Psoas muscle (tissue), 8 donors: Measurements from ENCODE around the gene FBLIM1. TPM values are rescaled to one million over a fixed set of nuclear protein-coding genes. Genes with fewer than 3 reads are reported as not detected.

Source experiments
- ATAC-seq, 4 donors: fragments of 200-7000 bp; cut with Tn5 transposase; one replicate each; pipeline ENCODE4 v1.9.1; 2020; ENCODE audit warnings: moderate library complexity in 3 of 4, mild to moderate bottlenecking in 2 of 4
- DNase-seq, 2 donors: peaks; one replicate each; pipeline ENCODE4 v3.0.0-alpha.2; 2020
- H3K27ac ChIP-seq: fragments of 200-600 bp; one replicate; pipeline ENCODE4 v1.8.0; 2022
- H3K27me3 ChIP-seq, 3 donors: fragments of 200-600 bp in 1 of 3; one replicate each; pipeline versions ENCODE4 v1.6.1 to v1.8.0; 2013 to 2022; ENCODE audit warnings: low read length in 2 of 3, mild to moderate bottlenecking in 2 of 3, moderate library complexity in 1 of 3; ENCODE audit not compliant: insufficient read depth in 3 of 3
- H3K36me3 ChIP-seq, 2 donors: fragments of 200-600 bp in 1 of 2; one replicate each; pipeline versions ENCODE4 v1.6.1 to v1.8.0; 2013 to 2022; ENCODE audit warnings: low read depth in 1 of 2, mild to moderate bottlenecking in 1 of 2, moderate library complexity in 1 of 2; ENCODE audit not compliant: insufficient read depth in 1 of 2
- H3K4me1 ChIP-seq: fragments of 200-600 bp; one replicate; pipeline ENCODE4 v1.8.0; 2022
- H3K4me3 ChIP-seq: fragments of 200-600 bp; one replicate; pipeline ENCODE4 v1.8.0; 2022; ENCODE audit warnings: mild to moderate bottlenecking
- H3K9me3 ChIP-seq: fragments of 200-600 bp; one replicate; pipeline ENCODE4 v1.8.0; 2022
- CTCF ChIP-seq: fragments of 200-600 bp; IDR thresholded peaks from one replicate; pipeline ENCODE4 v1.8.0; 2022; ENCODE audit warnings: antibody characterized with exemption
- WGBS, 3 donors: extraction: QIAGEN DNeasy Blood & Tissue Kit; methylation state at CpG; one replicate each; pipeline versions ENCODE4 v1.1.6 to v1.1.7; 2013; 5-methylcytosine and 5-hydroxymethylcytosine counted together
- intact Hi-C, 2 donors: fragments of 100-400 bp; cut with DNase I; formaldehyde crosslinking; loops; one replicate each; pipeline versions ENCODE4 v1.11.0 to v1.14.2; 2022
- polyA plus RNA-seq, 3 donors: library from polyadenylated mRNA; stranded (reverse); fragments of 200-250 nt; gene quantifications; one replicate each; pipeline ENCODE4 v1.2.3, GENCODE V29; 2013
- total RNA-seq, 4 donors: library from RNA; stranded (reverse); fragmentation: NEBNext Ultra II Directional in 2 of 4; extraction: Animal tissue kit (Norgen Biotek cat#: 25700) in 2 of 4; gene quantifications; one replicate each; pipeline versions ENCODE4 v1.2.1 to v1.2.4, GENCODE V29; 2021 to 2023
- donor health status: healthy with polysubstance abuse.
- donor health status: DM: no; HTN: no; CAD: no; lungs with moderate emphysema.
- donor health status: Bipolar disorder and iron deficiency.
- donor health status: healthy.
- donor health status: DM: yes; HTN: yes; CAD: no.
- donor health status: DM: no; HTN: no; CAD: no.
- donor health status: DM: no; HTN: no; CAD: no.
- donor health status: DM: yes; HTN: yes; CAD: no.

Gene FBLIM1
- total and polyA plus RNA-seq, 7 donors, result 2.5 to 11.3 (median 2.9) TPM

DNA sequence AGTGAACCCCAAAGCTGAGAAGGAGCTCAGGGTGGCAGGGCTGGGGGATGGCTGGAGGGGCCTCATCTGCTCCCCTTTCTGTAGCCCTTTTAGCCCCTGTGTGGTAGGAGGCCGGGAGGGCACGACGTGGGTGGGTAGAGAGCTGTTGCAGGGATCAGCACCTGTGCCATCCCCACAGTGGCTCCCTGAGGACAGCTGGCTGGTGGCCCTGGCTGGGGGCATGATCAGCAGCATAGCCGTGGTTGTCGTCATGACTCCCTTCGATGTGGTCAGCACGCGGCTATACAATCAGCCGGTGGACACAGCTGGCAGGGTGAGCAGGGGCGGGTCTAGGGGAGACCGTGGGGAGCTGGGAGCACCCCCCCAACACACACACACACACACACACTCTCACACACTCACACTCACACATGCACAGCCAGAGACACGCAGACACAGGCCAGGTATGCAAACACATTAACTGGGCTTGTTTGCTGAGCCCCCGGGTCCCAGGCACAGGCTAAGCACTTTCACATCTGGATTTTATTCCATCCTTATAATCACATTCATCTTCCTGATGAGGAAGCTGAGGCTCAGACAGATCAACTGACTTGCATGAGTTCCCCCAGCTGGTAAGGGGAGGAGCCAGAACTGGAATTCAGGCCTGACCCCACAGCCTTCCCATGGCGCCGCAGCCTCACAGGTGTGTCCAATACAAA lies 20.0 kb upstream of the FBLIM1 start:
- Histone ChIP-seq H3K27ac (peak overlapping the region; percentile 95), H3K36me3 (peaks cover 0 to 19% of the 10 kb centered on the region in 2 donors), H3K4me3 (peak overlapping the region; percentile 70), H3K9me3 (no peaks in the 10 kb centered on the region), H3K4me1 (peaks cover 23% of the 10 kb centered on the region), H3K27me3 (no peaks in the 10 kb centered on the region)
- peak in 1 of 4 donors; percentile 6 for ATAC-seq
- 52 to 61% (median 53%) methylated on average over 14 to 15 of the region's 15 CpGs for WGBS, 3 donors
- intact Hi-C loops, result loop anchor here (5.0 kb wide), 2 partner anchors 156 to 211 kb away; partner anchors contain the start of gene DNAJC16 (in 1 of the 2)
- peak in 1 of 2 donors; percentile 62 for DNase-seq
- TF ChIP-seq CTCF, result no peak

- 43 to 50% (median 50%) methylated on average over 16 of the region's 16 CpGs for WGBS, 3 donors
- H3K27me3 ChIP-seq, result no peaks in the 10 kb centered on the region
- H3K36me3 ChIP-seq, result peaks cover 0 to 12% of the 10 kb centered on the region in 2 donors
- H3K4me1 ChIP-seq, result peaks cover 23% of the 10 kb centered on the region
- intact Hi-C loops, result loop anchor here (5.0 kb wide), 2 partner anchors 157 to 212 kb away; partner anchors contain the start of gene DNAJC16 (in 1 of the 2)
- H3K9me3 ChIP-seq, result no peaks in the 10 kb centered on the region
- peak overlapping the region; percentile 70 for H3K4me3 ChIP-seq
- no peak for TF ChIP-seq CTCF
- DNase-seq (peak in 1 of 2 donors; percentile 52), ATAC-seq (no peak)
- peak overlapping the region; percentile 95 for H3K27ac ChIP-seq
These were observed 19.3 kb upstream of the FBLIM1 start for GRCh38 chr1:15739259-15739658.

- Histone ChIP-seq H3K27ac (peak overlapping the region; percentile 95), H3K4me1 (peaks cover 23% of the 10 kb centered on the region)
These were observed 18.9 kb upstream of the FBLIM1 start for GRCh38 chr1:15739745-15740144.

GRCh38 chr1:15740924-15741850 lies 17.4 kb upstream of the FBLIM1 start:
- TF ChIP-seq CTCF, result peak; percentile 78
- Histone ChIP-seq H3K27ac (peak overlapping the region; percentile 32), H3K27me3 (no peaks in the 10 kb centered on the region), H3K4me3 (no peak overlapping the region), H3K36me3 (peaks cover 0 to 8% of the 10 kb centered on the region in 2 donors), H3K4me1 (peaks cover 18% of the 10 kb centered on the region), H3K9me3 (no peaks in the 10 kb centered on the region)
- intact Hi-C loops, result no loop called here
- ATAC-seq (peak; percentile 74 to 82 (median 79)), DNase-seq (peak; percentile 78 to 89)
- WGBS, 3 donors, result 47 to 53% (median 47%) methylated on average over 27 of the region's 27 CpGs

More at GRCh38 chr1:15739745-15740144, 18.9 kb upstream of the FBLIM1 start:
- Histone ChIP-seq H3K9me3 (no peaks in the 10 kb centered on the region), H3K36me3 (peaks cover 0 to 8% of the 10 kb centered on the region in 2 donors), H3K27me3 (no peaks in the 10 kb centered on the region), H3K4me3 (no peak overlapping the region)
- DNase-seq (peak in 1 of 2 donors; percentile 49), ATAC-seq (no peak)
- intact Hi-C loops, result loop anchor here (5.0 kb wide), 2 partner anchors 157 to 212 kb away; partner anchors contain the start of gene DNAJC16 (in 1 of the 2)
- 76 to 83% (median 79%) methylated on average over 7 of the region's 7 CpGs for WGBS, 3 donors
- TF ChIP-seq CTCF, result no peak
